ENCODE results near the gene RTCA.
"Not testable (repeated sequence)": the region's sequence is repeated elsewhere in the genome, so short reads cannot be mapped to it uniquely, and the experiment has no call there.

RTCA gene

DNA sequence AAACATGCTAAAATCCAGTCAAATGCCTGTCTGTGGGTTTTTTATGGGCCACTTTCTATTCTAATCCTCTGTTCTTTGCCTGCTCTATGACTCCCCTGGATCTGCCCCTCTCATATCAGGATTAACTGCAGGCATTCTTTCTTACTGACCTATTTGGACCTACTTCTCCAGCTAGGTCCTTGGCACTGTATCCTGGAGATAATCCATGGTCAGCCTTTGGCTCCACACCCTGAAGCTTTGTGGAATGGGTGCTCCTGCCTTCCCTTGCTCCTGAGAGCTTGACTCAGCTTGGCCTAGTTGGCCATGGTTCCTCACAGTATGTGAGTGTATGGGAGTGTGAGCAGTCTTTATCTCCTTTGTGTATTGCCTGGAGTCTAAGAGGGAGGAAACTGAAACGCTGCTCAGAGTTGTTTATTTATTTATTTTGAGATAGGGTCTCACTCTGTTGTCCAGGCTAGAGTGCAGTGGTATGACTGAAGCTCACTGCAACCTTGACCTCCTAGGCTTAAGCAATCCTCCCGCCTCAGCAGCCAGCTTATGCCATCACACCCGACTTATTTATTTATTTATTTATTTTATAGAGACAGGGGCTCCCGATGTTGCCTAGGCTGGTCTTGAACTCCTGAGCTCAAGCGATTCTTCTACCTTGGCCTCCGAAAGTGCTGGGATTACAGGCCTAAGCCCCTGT is 57.5 kb downstream of the RTCA start:
- no peak overlapping the region for H3K4me3 ChIP-seq (ENCODE audit: low read length)
- peaks cover 5% of the 10 kb centered on the region; the same call in 1 of the 2 replicates for H3K27me3 ChIP-seq (ENCODE audit: control insufficient read depth, low read length)
- no peaks in the 10 kb centered on the region for H3F3A ChIP-seq (ENCODE audit: control insufficient read depth, insufficient read depth)
- no peaks in the 10 kb centered on the region for H3K79me2 ChIP-seq (ENCODE audit: control insufficient read depth, low read length)
- H4K20me1 ChIP-seq (ENCODE audit: control insufficient read depth, insufficient read depth, low read depth, low read length), result no peaks in the 10 kb centered on the region
- no peaks in the 10 kb centered on the region for H3K9me3 ChIP-seq (ENCODE audit: control insufficient read depth, insufficient read depth, low read length)
- no peaks in the 10 kb centered on the region for H3K9me2 ChIP-seq (replicated peaks; ENCODE audit: control insufficient read depth, low read length)
- no peak overlapping the region for H3K27ac ChIP-seq (ENCODE audit: low read depth, low read length)
- H3K4me2 ChIP-seq (ENCODE audit: low read length), result no peak overlapping the region
- TF ChIP-seq, protein P1, sequence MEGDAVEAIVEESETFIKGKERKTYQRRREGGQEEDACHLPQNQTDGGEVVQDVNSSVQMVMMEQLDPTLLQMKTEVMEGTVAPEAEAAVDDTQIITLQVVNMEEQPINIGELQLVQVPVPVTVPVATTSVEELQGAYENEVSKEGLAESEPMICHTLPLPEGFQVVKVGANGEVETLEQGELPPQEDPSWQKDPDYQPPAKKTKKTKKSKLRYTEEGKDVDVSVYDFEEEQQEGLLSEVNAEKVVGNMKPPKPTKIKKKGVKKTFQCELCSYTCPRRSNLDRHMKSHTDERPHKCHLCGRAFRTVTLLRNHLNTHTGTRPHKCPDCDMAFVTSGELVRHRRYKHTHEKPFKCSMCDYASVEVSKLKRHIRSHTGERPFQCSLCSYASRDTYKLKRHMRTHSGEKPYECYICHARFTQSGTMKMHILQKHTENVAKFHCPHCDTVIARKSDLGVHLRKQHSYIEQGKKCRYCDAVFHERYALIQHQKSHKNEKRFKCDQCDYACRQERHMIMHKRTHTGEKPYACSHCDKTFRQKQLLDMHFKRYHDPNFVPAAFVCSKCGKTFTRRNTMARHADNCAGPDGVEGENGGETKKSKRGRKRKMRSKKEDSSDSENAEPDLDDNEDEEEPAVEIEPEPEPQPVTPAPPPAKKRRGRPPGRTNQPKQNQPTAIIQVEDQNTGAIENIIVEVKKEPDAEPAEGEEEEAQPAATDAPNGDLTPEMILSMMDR (IDR thresholded peaks at IDR 0.05; ENCODE audit: low read depth, low read length, poor library complexity, severe bottlenecking), result no peak
- TF ChIP-seq EZH2phosphoT487 (IDR thresholded peaks at IDR 0.05; ENCODE audit: borderline replicate concordance, low read length), result no peak
- no peaks in the 10 kb centered on the region for H3K36me3 ChIP-seq (ENCODE audit: control insufficient read depth, low read length)
- H3K4me1 ChIP-seq (ENCODE audit: control insufficient read depth, low read length), result no peaks in the 10 kb centered on the region

DNA sequence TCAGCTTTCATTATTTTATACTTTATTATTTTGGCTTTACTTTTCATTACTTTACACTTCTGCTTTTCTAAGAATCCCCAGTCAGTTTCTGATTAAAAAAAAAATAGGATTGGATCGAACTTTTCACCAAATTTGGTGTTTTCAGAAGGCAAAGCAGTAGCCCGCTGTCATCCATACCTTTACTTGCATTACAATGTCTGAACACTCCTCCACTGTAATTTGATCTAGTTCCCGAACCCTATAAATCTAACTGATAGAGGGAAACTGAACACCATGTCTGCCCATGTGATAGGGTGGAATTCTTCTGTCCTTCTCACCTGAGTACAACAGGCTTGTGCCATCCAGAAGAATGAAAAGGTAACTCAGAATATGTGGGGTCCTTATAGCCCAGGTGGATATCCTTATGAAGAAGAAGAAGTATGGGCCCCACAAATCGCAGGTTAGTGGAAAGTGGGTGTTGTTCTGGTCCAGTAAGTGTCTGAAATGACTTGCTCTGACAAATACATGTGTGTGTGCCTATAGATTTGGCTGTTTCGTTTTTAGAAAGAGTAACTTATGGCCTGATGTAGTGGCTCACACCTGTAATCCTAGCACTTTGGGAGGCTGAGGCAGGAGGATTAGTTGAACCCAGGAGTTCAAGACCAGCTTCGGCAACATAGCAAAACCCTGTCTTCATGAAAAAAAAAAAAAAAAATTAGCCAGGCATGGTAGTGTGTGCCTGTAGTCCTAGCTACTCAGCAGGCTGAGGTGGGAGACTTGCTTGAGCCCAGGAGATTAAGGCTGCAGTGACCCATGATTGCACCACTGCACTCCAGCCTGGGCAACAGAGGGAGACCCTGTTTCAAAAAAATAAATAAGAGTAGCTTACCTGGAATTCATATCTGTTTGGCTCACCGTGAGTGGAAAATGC is 59.7 kb downstream of the RTCA start:
- H3K4me2 ChIP-seq (ENCODE audit: low read length), result no peak overlapping the region
- H3K9me3 ChIP-seq (ENCODE audit: control insufficient read depth, insufficient read depth, low read length), result no peaks in the 10 kb centered on the region
- H3K27ac ChIP-seq (ENCODE audit: low read depth, low read length), result no peak overlapping the region
- H3K9me2 ChIP-seq (replicated peaks; ENCODE audit: control insufficient read depth, low read length), result no peaks in the 10 kb centered on the region
- H4K20me1 ChIP-seq (ENCODE audit: control insufficient read depth, insufficient read depth, low read depth, low read length), result no peaks in the 10 kb centered on the region
- H3K4me3 ChIP-seq (ENCODE audit: low read length), result no peak overlapping the region
- no peaks in the 10 kb centered on the region for H3K79me2 ChIP-seq (ENCODE audit: control insufficient read depth, low read length)
- no peaks in the 10 kb centered on the region for H3K4me1 ChIP-seq (ENCODE audit: control insufficient read depth, low read length)
- H3K36me3 ChIP-seq (ENCODE audit: control insufficient read depth, low read length), result no peaks in the 10 kb centered on the region
- no peaks in the 10 kb centered on the region for H3F3A ChIP-seq (ENCODE audit: control insufficient read depth, insufficient read depth)
- no peak for TF ChIP-seq EZH2phosphoT487 (IDR thresholded peaks at IDR 0.05; ENCODE audit: borderline replicate concordance, low read length)
- TF ChIP-seq, protein P1 (IDR thresholded peaks at IDR 0.05; ENCODE audit: low read depth, low read length, poor library complexity, severe bottlenecking), result no peak
- peaks cover 11% of the 10 kb centered on the region for H3K27me3 ChIP-seq (ENCODE audit: control insufficient read depth, low read length)

DNA sequence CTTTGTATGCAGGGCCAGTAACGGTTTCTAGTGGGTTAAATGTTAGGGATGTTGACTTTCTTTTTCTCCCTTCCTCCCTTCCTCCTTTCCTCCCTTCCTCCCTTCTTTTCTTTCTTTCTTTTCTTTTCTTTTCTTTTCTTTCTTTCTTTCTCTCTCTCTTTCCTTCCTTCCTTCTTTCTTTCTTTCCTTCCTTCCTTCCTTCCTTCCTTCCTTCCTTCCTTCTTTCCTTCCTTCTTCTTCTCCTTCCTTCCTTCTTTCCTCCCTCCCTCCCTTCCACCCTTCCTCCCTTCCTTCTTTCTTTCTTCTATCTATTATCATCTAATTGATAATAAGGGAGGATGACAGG is 60.3 kb downstream of the RTCA start:
- H3F3A ChIP-seq (ENCODE audit: control insufficient read depth, insufficient read depth); H3K4me2 ChIP-seq (ENCODE audit: low read length); H3K79me2 ChIP-seq (ENCODE audit: control insufficient read depth, low read length); H4K20me1 ChIP-seq (ENCODE audit: control insufficient read depth, insufficient read depth, low read depth, low read length); H3K9me3 ChIP-seq (ENCODE audit: control insufficient read depth, insufficient read depth, low read length); H3K36me3 ChIP-seq (ENCODE audit: control insufficient read depth, low read length); H3K4me3 ChIP-seq (ENCODE audit: low read length); H3K4me1 ChIP-seq (ENCODE audit: control insufficient read depth, low read length); H3K9me2 ChIP-seq (replicated peaks; ENCODE audit: control insufficient read depth, low read length); H3K27ac ChIP-seq (ENCODE audit: low read depth, low read length): not testable (repeated sequence)
- H3K27me3 ChIP-seq (ENCODE audit: control insufficient read depth, low read length), result peaks cover 11% of the 10 kb centered on the region

DNA sequence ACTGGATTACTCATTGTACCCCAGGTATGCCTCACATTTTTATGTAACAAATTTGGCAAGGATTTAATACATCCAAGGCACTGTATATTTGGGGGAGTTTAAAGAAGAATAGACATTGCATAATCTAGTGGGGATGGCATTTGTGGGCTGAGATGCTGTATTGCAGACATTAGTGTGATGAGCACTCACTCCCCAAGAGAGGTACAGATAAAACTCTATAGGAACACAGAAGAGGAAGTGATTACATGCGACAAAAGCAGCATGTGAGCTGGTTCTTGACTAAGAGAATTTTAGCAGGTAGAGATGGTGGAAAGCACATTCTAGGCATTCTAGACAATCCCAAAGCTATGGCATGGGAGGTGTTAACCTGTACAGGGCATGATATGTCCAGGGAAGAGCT is 62.1 kb downstream of the RTCA start:
- H3K27ac ChIP-seq (ENCODE audit: low read depth, low read length), result no peak overlapping the region
- H3F3A ChIP-seq (ENCODE audit: control insufficient read depth, insufficient read depth), result no peaks in the 10 kb centered on the region
- H4K20me1 ChIP-seq (ENCODE audit: control insufficient read depth, insufficient read depth, low read depth, low read length), result no peaks in the 10 kb centered on the region
- H3K36me3 ChIP-seq (ENCODE audit: control insufficient read depth, low read length), result no peaks in the 10 kb centered on the region
- peaks cover 11% of the 10 kb centered on the region for H3K27me3 ChIP-seq (ENCODE audit: control insufficient read depth, low read length)
- no peaks in the 10 kb centered on the region for H3K79me2 ChIP-seq (ENCODE audit: control insufficient read depth, low read length)
- no peaks in the 10 kb centered on the region for H3K9me3 ChIP-seq (ENCODE audit: control insufficient read depth, insufficient read depth, low read length)
- H3K9me2 ChIP-seq (replicated peaks; ENCODE audit: control insufficient read depth, low read length), result no peaks in the 10 kb centered on the region
- H3K4me3 ChIP-seq (ENCODE audit: low read length), result no peak overlapping the region
- H3K4me1 ChIP-seq (ENCODE audit: control insufficient read depth, low read length), result no peaks in the 10 kb centered on the region
- TF ChIP-seq, protein P1 (IDR thresholded peaks at IDR 0.05; ENCODE audit: low read depth, low read length, poor library complexity, severe bottlenecking), result no peak
- TF ChIP-seq EZH2phosphoT487 (IDR thresholded peaks at IDR 0.05; ENCODE audit: borderline replicate concordance, low read length), result no peak
- H3K4me2 ChIP-seq (ENCODE audit: low read length), result no peak overlapping the region

DNA sequence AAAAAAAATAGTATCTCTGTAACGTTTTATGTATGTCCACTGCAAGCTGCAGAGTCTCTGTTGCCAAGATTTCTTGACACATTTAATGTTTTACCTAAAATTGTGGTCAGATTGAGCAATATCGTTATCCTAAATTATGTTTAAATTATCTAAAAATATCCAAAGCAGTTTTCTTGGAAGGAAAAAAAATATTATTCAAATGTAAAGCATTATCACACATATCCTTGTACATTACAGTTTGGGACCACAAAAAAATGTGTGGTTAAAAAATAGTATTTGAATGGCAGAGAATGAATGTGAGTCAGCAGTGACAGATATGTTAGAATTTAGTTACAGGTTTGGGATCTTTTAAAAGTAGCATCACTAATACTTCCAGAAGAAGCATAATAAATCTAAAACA is 65.1 kb downstream of the RTCA start:
- H3K4me2 ChIP-seq (ENCODE audit: low read length); H3K9me3 ChIP-seq (ENCODE audit: control insufficient read depth, insufficient read depth, low read length); H3K79me2 ChIP-seq (ENCODE audit: control insufficient read depth, low read length); H3K36me3 ChIP-seq (ENCODE audit: control insufficient read depth, low read length); H4K20me1 ChIP-seq (ENCODE audit: control insufficient read depth, insufficient read depth, low read depth, low read length); H3K4me3 ChIP-seq (ENCODE audit: low read length); H3K4me1 ChIP-seq (ENCODE audit: control insufficient read depth, low read length); H3F3A ChIP-seq (ENCODE audit: control insufficient read depth, insufficient read depth); H3K9me2 ChIP-seq (replicated peaks; ENCODE audit: control insufficient read depth, low read length); H3K27ac ChIP-seq (ENCODE audit: low read depth, low read length): not testable (repeated sequence)
- H3K27me3 ChIP-seq (ENCODE audit: control insufficient read depth, low read length), result peaks cover 14% of the 10 kb centered on the region
